ENCODE measurements around the gene ANKMY2.
"Not testable (repeated sequence)": the region's sequence is repeated elsewhere in the genome, so short reads cannot be mapped to it uniquely, and the experiment has no call there.

ANKMY2 gene

DNA sequence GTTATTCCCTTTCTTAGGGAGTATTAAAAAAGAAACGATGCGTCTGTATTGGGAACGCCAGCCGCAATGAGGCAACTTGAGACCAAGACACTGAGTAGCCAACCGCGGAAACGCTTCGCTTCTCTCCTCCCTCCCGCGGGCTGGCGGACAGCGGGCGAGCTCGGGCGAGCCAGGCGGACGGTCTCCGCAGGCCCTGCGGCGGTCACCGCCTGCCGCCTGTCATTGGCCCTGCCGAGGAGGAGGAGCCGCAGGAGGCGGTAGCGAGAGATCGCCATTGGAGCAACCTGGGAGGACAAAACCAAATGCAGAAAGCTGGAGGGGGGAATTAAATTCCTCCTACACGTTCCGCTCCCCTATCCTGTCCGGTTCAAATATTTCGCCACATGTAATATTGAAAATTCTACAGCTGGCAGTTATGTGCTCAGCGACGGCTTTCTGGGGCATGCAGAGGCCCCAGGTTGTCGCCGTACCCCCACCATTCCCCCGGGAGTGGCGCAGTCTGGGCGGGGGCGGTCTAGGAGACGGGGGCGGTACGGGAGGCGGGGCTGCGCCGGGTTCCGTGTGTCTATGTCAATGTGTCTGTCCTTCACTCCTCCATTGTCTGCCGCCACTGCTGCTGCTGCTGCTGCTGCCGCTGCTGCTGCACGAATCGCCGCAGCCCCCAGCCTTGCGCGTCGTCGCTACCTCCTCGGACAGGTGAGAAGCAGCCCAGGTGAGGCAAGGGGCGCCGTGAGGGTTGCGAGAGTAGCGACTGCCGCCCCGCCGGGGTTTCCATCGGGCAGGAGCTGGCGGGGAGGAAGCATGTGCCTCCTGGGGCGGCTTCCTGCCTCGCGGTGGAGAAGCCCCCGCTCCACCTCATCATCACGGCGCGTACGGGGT, at the start of gene ANKMY2, which contains the start of gene BZW2:
ANKMY2 (minus strand) TSS at position 162 of the 879 bp plus-strand sequence. CDS start 181 bp downstream, outside the sequence.
BZW2 (plus strand) TSS at position 589 of the 879 bp plus-strand sequence. CDS start 19,263 bp downstream, outside the sequence.
- DNase-seq (ENCODE audit: low read depth, low spot score), result peak; percentile 80
- H3K27ac ChIP-seq, result peak within 1 kb of the TSS; percentile 75

DNA sequence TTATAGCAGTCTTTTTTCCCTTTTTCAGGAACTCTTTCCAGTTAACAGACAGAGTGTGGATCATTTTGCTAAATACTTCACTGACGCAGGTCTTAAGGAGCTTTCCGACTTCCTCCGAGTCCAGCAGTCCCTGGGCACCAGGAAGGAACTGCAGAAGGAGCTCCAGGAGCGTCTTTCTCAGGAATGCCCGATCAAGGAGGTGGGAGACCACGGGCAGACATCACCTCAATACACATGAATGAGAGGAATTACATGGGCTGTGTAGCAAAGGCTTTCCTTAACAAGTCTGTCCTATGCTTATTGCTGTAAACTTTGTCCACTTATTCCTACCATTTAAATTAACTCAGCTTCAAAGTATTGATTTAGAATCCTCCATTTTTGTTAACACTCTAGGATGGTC, 49.3 kb upstream of the ANKMY2 start:
- H3K27ac ChIP-seq, result no peak overlapping the region
- DNase-seq (ENCODE audit: low read depth, low spot score), result no peak

DNA sequence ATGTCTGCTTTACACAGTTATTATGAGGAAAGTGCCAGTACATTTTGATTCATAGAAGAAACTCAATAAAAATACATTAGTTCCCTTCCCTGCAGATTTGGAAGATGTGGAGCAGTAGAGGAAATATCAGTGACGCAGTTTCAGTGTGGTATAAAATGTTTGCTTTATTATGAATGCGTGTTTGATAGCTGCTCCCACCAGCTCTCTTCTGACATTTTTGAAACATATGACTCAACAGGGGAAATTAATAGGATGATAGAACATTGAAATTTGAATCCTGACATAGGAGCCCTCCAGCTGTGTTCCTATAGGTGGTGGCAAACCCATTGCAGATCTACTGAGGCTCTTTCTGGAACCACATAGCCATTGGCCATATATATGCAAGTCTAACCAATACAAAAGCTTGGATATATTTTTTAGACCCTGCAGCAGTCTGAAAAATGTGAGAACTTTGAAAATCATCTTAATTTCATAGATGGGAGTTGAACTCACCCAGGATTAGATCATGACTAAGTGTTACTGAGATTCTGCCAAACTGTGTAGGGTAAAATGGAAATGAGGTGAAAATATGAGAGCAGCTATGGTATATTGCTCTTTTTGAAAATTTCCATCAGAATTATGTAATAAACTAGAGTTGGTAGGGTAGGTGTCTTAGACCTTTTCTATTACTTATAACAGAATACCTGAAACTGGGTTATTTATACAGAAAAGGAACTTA, 48.2 kb upstream of the ANKMY2 start:
- DNase-seq (ENCODE audit: low read depth, low spot score), result no peak
- no peak overlapping the region for H3K27ac ChIP-seq

DNA sequence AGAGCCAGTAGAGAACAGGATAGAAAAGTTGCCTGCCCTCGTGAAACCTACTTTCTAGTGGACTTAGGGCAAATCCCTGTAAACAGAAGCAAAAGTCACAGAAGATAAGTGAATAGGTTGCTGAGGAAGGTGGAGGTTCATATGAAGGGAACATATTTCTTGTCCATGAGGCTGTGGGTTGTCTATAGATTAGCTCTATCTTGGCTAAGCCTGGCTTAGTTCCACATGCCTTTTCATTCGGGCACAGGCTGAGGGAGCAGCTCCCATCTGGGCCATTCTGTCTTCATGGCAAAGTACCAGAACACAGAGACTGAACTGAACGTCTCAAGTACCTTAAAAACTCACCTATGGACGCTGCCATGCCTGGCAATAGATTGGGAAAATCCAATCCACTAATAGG, 45.7 kb upstream of the ANKMY2 start:
- no peak overlapping the region for H3K27ac ChIP-seq
- no peak for DNase-seq (ENCODE audit: low read depth, low spot score)

DNA sequence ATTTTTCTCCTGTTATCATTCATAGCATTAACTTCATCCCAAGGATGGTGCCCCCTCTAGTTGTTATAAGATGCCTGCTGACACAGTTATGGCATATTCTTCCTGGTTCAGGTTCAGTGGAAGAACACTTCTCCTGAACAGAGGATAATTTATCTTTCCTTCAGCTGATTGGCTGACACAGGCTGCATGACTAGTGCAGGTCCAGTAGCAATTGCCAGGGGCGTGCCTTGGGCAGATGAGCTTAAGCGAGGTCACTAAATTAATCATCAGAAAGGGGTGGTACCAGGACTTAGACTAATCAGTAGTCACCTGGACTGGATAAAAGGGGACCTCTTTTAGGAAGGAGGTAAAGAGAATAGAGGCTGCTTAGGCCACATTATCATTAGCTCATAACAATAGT, 42.7 kb upstream of the ANKMY2 start:
- H3K27ac ChIP-seq, result no peak overlapping the region
- peak; percentile 6 for DNase-seq (ENCODE audit: low read depth, low spot score)

DNA sequence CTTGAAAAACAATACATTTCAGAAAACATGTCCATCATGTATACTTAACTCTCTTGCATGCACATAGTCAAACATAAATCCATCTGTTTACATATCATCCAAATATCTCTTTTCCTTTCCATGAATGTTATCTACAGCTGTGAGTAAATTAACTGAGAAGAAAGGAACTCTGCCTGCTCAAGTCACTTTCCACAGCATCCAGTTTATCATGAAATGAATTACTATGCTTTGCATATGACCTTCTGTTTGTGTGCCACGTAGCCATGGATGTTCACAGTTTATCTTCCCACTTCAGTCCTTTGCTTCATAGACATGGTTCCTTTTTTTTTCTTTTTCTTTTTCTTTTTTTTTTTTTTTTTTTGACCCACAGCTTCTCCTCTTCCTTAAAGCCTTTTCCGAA, 40.0 kb upstream of the ANKMY2 start:
- H3K27ac ChIP-seq, result no peak overlapping the region

DNA sequence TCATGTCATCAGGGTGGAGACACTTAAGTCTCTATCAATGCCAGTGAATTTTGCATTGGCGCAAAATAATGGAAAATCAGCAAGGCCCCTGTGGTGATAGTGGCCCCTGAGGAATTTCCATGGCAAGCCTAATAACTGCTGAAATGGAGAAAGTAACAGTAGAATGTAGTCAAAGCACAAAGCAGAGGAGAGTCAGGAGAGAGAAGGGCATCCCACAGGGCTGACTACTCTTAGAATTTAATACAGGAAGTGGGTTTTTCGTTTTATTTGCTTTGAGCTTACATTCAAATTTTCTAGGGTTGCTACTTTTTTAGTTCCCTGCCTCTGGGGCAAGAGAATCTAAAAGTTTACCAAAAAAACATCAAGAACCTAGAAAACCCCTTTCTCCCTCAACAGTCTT, 39.4 kb upstream of the ANKMY2 start:
- DNase-seq (ENCODE audit: low read depth, low spot score), result no peak
- H3K27ac ChIP-seq, result no peak overlapping the region

More for the DNA sequence above, 40.0 kb upstream of the ANKMY2 start:
- DNase-seq (ENCODE audit: low read depth, low spot score), result no peak

DNA sequence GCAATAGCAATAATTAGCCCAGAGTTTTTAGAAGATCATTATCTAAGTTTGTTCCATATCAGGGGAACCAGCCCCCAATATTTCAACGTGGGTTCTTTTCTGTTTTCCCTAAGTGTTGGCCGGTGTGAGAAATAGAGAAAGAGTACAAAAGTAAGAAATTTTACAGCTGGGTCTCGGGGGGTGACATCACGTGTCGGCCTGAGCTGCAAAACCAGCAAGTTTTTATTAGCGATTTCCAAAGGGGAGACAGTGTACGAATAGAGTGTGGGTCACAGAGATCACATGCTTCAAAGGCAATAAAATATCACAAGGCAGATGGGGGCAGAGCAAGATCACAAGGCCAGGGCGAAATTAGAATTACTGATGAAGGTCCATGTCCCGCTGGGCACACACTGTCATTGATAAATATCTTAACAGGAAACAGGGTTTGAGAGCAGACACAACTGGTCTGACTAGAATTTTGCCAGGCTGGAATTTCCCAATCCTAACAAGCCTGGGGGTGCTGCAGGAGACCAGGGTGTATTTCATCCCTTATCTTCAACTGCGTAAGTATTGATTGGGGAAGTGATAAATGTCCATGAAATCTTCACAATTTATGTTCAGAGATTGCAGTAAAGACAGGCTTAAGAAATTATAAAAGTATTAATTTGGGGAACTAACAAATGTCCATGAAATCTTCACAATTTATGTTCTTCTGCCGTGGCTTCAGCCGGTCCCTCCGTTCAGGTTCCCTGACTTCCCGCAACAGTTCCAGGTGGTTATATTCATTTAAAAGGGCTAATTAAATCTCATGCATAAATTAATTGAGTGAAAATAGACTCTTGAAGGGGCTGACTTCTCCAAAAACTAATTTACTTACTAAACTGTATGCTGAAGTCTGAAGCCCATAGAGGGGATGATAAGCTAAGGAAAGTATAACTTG, 33.4 kb upstream of the ANKMY2 start:
- DNase-seq (ENCODE audit: low read depth, low spot score); H3K27ac ChIP-seq: not testable (repeated sequence)

DNA sequence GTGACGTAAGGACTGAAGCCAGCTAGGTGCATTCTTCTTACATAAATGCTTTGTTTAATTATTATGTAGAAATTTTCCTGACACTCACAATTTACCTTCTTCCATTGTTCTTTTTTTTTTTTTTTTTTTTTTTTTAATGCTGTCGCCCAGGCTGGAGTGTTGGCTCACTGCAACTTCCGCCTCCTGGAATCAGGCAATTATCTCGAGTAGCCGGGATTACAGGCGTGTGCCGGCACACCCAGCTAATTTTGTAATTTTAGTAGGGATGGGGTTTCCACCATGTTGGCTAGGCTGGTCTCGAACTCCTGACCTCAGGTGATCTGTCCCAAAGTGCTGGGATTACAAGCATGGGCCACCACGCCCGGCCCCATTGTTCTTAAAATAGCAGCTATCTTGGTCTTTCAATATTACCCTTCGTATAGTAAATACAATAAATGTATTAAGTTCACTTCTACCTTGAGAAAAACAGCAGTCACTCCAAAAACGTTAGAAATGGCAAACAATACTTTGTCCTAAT, 32.5 kb upstream of the ANKMY2 start:
- DNase-seq (ENCODE audit: low read depth, low spot score), result no peak
- no peak overlapping the region for H3K27ac ChIP-seq

DNA sequence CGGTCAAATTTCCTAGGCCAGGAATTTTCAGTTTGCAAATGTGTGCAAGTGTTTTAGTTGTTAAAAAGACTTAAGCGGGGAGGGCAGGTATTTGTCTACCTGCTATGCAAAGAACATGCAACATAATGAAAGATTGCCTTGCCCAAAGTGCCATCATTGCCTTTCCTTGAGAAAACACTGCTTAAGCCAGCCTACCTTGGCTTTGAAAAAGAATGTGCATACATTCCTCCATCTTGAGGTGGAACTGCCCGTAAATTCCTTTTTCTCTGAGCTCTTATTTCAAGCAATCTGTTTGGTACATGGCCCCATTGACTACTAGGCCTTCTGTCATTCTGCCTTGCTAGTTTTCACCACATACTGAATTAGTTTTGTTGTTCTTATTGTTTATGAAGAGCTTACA, 29.7 kb upstream of the ANKMY2 start:
- no peak overlapping the region for H3K27ac ChIP-seq
- DNase-seq (ENCODE audit: low read depth, low spot score), result no peak

DNA sequence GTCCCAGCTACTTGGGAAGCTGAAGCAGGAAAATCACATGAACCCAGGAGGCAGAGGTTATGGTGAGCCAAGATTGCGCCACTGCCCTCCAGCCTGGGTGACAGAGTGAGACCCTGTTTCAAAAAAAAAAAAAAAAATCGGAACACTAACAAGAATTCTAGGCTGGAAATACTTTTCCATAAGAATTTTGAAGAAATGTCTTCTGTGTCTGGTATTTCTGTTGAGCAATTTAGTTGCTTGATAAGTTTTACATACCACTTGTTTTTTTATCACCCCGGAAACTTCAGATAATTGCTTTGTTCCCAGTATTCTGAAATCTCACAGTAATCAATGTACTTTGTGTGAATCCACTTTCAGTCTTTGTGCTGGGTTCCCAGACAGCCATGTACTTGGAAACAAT, 26.3 kb upstream of the ANKMY2 start:
- DNase-seq (ENCODE audit: low read depth, low spot score), result no peak
- no peak overlapping the region for H3K27ac ChIP-seq

DNA sequence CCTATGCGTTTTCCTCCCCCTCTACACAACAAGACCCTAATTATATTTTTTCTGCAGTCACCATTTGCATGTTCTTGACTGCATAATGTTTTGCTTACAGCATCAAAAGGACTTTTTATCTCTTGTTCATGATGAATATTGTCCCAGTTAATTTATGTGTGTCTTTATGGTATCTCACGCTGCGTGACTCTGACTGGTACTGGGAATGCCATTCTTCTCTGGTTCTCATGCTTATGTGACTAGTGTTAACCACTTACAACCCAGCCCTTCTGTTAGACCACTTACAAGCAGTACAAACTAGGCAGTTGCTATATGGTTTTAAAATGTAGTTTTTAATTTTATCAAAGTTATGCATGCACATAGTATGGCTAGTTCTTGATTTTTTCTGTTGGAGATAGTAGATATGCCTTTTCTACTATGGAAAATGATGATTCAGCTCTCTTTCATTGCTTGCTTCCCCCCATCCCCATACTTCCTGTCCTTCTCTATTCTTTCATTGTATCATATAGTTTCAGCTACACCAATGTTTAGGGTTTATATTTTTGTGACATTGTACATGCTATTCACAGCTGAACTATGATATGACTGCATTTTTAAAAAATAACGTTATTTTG, 25.3 kb upstream of the ANKMY2 start:
- no peak for DNase-seq (ENCODE audit: low read depth, low spot score)
- H3K27ac ChIP-seq, result no peak overlapping the region

DNA sequence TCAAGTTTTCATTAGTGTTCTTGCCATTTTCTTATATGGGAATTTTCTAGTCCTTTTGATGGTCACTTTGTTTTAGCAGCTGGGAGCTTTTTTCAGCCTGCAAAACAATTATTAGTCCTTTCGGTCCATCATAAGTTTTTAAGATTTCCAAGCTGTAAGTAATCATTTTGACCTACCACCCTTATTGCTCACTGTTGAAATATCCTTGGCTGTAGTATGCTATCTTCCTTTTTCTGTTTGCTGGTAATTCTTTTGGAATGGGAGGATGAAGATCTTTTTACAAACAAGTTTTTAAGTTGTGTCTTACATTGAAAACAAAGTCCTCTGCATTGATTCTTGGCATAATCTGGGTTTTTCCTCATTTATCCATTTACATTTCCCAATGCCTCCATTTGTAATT, 24.5 kb upstream of the ANKMY2 start:
- peak overlapping the region; percentile 76 for H3K27ac ChIP-seq

DNA sequence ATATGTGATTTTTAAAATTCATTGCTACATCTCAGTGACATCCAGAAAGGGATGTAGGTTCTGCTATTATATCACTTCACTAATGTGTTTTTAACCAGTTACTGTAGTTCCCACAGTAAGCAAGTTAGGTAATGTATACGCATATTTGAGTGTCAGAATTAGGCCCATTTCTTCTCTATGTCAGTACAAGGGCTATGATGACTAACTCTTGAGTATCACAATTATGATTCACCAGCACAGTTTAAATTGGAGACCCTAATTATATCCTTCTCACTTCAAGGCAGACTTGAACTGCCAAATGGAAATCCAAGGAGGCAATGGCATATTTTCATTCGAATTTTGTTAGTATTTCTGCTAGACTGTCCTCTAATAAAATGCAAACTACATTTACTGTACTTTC, 24.0 kb upstream of the ANKMY2 start:
- DNase-seq (ENCODE audit: low read depth, low spot score), result no peak
- peak overlapping the region; percentile 76 for H3K27ac ChIP-seq

More for the DNA sequence above, 24.5 kb upstream of the ANKMY2 start:
- no peak for DNase-seq (ENCODE audit: low read depth, low spot score)

DNA sequence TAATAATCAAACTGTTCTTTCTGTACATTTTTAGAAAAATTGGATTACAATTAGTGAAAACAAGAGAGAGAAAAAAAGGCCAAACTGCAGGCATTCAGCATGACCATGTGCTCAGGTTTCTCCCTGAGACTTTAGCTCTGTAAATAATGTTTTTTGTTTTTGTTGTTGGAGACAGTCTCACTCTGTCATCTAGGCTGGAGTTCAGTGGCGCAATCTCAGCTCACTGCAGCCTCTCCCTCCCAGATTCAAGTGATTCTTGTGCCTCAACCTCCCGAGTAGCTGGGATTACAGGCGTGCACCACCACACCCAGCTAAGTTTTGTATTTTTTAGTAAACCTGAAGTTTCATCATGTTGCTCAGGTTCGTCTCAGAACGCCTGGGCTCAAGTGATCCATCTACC, 23.4 kb upstream of the ANKMY2 start:
- no peak for DNase-seq (ENCODE audit: low read depth, low spot score)
- peak overlapping the region; percentile 76 for H3K27ac ChIP-seq

DNA sequence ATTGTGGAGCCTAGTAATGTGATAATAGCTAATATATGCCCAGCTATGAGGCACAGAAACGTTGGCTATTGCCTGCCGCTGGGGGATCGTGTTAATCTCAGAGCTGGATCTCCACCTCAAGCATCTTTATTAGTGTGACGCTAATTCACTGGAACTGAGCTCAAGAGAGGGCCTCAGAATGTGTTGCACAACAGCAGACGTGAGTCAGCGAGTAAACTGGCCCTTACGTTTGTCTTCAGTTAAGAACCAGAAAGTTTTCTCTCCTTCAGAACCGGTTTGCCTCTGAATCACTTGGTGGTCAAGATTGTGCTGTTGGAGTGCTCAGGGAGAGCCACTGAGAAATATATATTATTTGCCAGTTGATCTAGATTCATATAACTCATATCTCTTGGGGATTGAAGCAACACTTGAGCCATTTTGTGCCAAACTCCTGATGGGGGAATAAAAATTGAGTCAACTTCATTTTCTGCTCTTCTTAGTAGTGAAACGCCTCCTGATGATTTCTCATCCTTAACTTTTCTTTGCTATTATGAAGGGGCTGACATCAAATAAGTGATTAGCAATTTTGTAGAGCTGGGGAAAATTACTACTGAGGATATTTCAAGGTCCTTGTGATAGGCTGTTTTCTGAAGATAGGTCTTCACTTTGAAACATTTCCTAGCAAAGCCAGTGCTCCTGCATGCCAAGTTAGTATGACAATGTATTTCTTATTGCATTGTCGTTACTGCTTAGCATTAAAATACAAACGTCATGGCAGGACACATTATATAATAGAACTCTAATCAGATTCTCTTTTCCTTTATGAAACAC, 22.7 kb upstream of the ANKMY2 start:
- DNase-seq (ENCODE audit: low read depth, low spot score), result peak; percentile 98
- H3K27ac ChIP-seq, result peak overlapping the region; percentile 76

DNA sequence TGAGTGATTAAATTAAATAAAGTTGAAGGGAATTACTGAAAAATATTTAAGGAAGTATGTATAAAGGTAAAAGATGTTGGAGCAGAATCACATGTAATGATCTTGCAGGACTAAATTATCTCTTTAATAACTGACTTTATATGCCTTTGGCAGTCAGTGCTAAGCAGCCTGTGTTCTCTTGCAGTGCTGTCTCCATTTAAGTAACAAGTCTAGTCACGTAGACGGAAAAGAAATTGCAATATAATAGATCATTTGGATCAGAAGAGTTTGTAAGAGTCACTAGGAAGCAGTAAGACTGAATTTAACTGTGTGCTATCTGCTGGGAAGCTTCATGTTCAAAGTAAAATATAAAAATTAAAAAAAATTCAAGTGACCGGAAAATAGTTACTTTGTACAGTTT, 21.8 kb upstream of the ANKMY2 start:
- DNase-seq (ENCODE audit: low read depth, low spot score), result no peak
- peak overlapping the region; percentile 76 for H3K27ac ChIP-seq

DNA sequence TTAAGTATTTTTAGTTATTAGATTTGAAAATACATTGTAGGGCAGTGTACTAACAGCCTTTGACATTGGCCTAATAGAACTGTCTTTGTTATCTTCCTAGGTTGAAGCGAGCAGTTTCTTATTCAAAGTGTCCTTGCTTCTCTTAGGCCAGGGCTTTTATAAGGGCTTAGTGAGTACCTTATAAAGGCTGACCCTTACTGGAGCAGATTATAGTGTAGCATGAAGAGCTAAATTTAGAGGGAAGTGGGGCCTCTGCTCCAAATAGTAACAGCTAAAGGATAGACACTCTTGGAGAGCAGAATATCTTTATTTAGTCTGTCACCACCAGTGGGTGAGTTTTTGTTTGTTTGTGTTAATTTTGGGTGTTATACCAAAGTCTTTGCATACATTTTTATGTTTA, 16.4 kb upstream of the ANKMY2 start:
- no peak for DNase-seq (ENCODE audit: low read depth, low spot score)
- no peak overlapping the region for H3K27ac ChIP-seq
